Testis (tissue), 3 donors: ENCODE data around the gene PSENEN. TPM values are rescaled to one million over a fixed set of nuclear protein-coding genes. Genes with fewer than 3 reads are reported as not detected.

Source experiments
- DNase-seq: peaks from one replicate; pipeline ENCODE4 v3.0.0-alpha.2; 2019
- H3K27ac ChIP-seq, 2 donors: fragments of 200-600 bp; sonication (generic); one replicate each; pipeline ENCODE4 v1.5.1; 2019
- H3K27me3 ChIP-seq: fragments of 200-600 bp; sonication (generic); one replicate; pipeline ENCODE4 v1.5.1; 2019
- H3K36me3 ChIP-seq: fragments of 200-600 bp; sonication (generic); one replicate; pipeline ENCODE4 v1.5.1; 2017; ENCODE audit warnings: low read depth; ENCODE audit errors: missing control alignments
- H3K4me1 ChIP-seq: fragments of 200-600 bp; sonication (generic); one replicate; pipeline ENCODE4 v1.5.1; 2019
- H3K4me3 ChIP-seq, 2 donors: fragments of 200-600 bp; sonication (generic); one replicate each; pipeline ENCODE4 v1.5.1; 2017 to 2019
- H3K9me3 ChIP-seq: fragments of 200-600 bp; sonication (generic); one replicate; pipeline ENCODE4 v1.5.1; 2017
- POLR2A ChIP-seq: fragments of 450-650 bp; IDR thresholded peaks from one replicate; pipeline ENCODE4 v1.6.1; 2017; ENCODE audit warnings: antibody characterized with exemption, mild to moderate bottlenecking, moderate library complexity
- WGBS, 2 donors: methylation state at CpG; one replicate each; pipeline ENCODE4 v1.1.5; 2018; 5-methylcytosine and 5-hydroxymethylcytosine counted together
- intact Hi-C: fragments of 100-400 bp; cut with DNase I; formaldehyde crosslinking; loops from one replicate; pipeline ENCODE4 v1.15.1; 2023; ENCODE audit warnings: low total_unique reads
- polyA plus RNA-seq: library from polyadenylated mRNA; stranded (reverse); fragments of 350-450 nt; fragmentation: Illumina TruSeq; extraction: RNeasy Lipid Tissue Mini Kit (QIAGEN cat#74804); gene quantifications from one replicate; pipeline ENCODE4 v1.2.3, GENCODE V29; 2014; ENCODE audit warnings: low read depth, low replicate concordance; ENCODE audit not compliant: insufficient read depth
- total RNA-seq, 2 donors: library from RNA; depleted of rRNA; stranded (reverse); fragments of >200 nt; gene quantifications; one replicate each; pipeline ENCODE4 v1.2.3, GENCODE V29; 2016
- TF ChIP-seq, protein P1 (sequence below), 3 experiments: fragments of 450-650 bp in 2 of 3; fragments of 200-600 bp in 1 of 3; sonication (generic) in 1 of 3; IDR thresholded peaks; one replicate each; pipeline ENCODE4 v1.5.1; 2016 to 2019; ENCODE audit warnings: antibody characterized with exemption in 3 of 3, mild to moderate bottlenecking in 2 of 3, moderate library complexity in 1 of 3

The PSENEN gene
- total and polyA plus RNA-seq, 3 donors from 2014 or later, result 100 to 303 (median 121) TPM

DNA sequence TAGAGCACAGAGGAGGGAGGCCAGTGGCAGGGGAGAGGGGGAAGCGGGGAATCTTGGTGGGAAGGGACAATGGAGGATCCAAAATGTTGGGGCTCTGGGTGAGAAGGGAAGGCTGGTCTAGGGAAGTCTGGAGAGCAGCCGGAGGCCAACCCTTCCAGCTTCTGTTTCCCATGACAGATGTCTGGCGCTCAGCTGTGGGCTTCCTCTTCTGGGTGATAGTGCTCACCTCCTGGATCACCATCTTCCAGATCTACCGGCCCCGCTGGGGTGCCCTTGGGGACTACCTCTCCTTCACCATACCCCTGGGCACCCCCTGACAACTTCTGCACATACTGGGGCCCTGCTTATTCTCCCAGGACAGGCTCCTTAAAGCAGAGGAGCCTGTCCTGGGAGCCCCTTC lies 1.1 kb downstream of the PSENEN start:
- no peaks in the 10 kb centered on the region for H3K27me3 ChIP-seq
- peaks cover 16% of the 10 kb centered on the region for H3K4me1 ChIP-seq
- H3K4me3 ChIP-seq, result no peak overlapping the region
- peak overlapping the region in 1 of 2 donors; percentile 100 for H3K27ac ChIP-seq
- no peak for DNase-seq
- WGBS, 2 donors, result 78 to 83% methylated on average over 5 of the region's 5 CpGs
- no peaks in the 10 kb centered on the region for H3K9me3 ChIP-seq
- no peaks in the 10 kb centered on the region for H3K36me3 ChIP-seq
- intact Hi-C loops, result no loop called here
- TF ChIP-seq, protein P1, sequence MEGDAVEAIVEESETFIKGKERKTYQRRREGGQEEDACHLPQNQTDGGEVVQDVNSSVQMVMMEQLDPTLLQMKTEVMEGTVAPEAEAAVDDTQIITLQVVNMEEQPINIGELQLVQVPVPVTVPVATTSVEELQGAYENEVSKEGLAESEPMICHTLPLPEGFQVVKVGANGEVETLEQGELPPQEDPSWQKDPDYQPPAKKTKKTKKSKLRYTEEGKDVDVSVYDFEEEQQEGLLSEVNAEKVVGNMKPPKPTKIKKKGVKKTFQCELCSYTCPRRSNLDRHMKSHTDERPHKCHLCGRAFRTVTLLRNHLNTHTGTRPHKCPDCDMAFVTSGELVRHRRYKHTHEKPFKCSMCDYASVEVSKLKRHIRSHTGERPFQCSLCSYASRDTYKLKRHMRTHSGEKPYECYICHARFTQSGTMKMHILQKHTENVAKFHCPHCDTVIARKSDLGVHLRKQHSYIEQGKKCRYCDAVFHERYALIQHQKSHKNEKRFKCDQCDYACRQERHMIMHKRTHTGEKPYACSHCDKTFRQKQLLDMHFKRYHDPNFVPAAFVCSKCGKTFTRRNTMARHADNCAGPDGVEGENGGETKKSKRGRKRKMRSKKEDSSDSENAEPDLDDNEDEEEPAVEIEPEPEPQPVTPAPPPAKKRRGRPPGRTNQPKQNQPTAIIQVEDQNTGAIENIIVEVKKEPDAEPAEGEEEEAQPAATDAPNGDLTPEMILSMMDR (IDR thresholded peaks at IDR 0.05), result no peak
- TF ChIP-seq POLR2A, result no peak

DNA sequence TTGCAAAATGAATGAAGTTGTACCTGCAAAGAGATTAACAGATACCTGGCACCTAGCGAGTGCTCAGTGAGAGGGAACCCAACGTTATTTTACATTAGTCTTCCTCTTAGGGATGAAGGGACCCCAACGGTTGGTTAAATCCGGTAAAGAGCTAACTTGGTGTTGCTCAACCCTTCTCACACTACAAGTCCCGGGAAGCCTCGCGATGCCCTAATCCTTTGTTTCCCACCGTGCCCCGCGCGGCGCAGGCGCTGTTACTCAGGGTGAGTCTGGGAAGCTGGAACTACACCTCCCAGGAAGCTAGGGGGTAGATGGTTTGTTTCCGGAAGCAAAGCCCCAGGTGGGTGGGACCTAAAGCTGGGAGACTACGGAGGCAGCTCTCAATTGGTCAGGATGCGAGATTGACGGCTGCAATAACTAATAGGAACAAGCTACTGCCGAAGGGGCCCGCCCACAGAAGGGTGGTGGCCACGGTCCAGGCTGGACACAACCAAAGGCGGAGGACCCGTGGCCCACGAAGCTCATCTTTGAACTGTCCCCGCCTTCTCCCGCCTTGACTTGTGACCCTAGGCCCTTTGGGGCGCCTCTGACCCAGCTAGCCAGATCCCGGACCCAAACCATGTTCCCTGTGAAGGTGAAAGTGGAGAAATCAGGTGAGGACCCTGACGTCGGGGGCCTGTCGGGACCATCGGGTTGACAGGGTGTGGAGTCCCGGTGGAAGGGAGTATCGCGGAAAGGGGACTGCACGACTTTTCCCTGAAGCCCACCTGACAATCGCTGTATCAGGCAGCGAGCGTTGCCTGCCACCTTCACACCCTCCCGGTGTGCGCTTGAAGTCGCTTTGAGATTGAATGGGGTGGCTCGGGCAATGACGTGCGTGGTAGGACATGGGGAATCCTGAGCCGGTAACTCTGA lies 2.9 kb downstream of the PSENEN start, which contains the start of gene LIN37:
TSS of gene LIN37 (plus strand) at position 471 of the 915 bp plus-strand sequence. CDS start at position 620, 149 bp downstream.
- no peaks in the 10 kb centered on the region for H3K27me3 ChIP-seq
- no peaks in the 10 kb centered on the region for H3K36me3 ChIP-seq
- WGBS, 2 donors, result 1% methylated on average over 28 to 45 of the region's 45 CpGs
- DNase-seq, result peak; percentile 100
- TF ChIP-seq, protein P1 (IDR thresholded peaks at IDR 0.05), result peak in 2 of 3 experiments; percentile 1 to 15
- peak; percentile 80 for TF ChIP-seq POLR2A
- peak within 1 kb of the TSS; percentile 91 for H3K4me3 ChIP-seq
- peaks cover 16% of the 10 kb centered on the region for H3K4me1 ChIP-seq
- H3K27ac ChIP-seq, result peak within 1 kb of the TSS; percentile 45 to 82
- no peaks in the 10 kb centered on the region for H3K9me3 ChIP-seq
- intact Hi-C loops, result no loop called here

DNA sequence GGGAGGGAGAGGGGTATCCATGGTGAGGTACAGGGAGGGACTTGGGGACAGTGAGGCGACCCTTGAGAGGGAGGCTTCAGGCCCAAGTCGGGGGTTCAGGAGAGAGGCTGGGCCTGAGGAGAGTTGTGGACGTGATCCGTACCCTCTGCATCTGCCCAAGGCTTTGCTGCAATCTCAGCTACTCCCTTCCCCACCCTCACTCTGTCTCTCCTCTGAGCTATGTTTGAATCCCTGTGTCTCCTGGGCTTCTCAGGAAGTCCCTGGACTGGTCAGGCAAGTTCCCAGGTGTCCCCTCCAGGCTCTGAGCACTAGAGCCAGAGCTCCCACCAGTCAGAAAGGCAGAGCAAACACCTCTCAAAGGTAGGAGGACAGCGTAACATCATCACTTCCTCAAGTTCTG lies 4.7 kb downstream of the PSENEN start:
- TF ChIP-seq, protein P1 (IDR thresholded peaks at IDR 0.05), result no peak
- no peak for TF ChIP-seq POLR2A
- H3K27ac ChIP-seq, result no peak overlapping the region
- H3K4me1 ChIP-seq, result peaks cover 20% of the 10 kb centered on the region
- H3K4me3 ChIP-seq, result no peak overlapping the region
- intact Hi-C loops, result no loop called here
- no peaks in the 10 kb centered on the region for H3K9me3 ChIP-seq
- 77 to 80% methylated on average over 4 to 5 of the region's 5 CpGs for WGBS, 2 donors
- no peak for DNase-seq
- H3K27me3 ChIP-seq, result no peaks in the 10 kb centered on the region
- H3K36me3 ChIP-seq, result no peaks in the 10 kb centered on the region

DNA sequence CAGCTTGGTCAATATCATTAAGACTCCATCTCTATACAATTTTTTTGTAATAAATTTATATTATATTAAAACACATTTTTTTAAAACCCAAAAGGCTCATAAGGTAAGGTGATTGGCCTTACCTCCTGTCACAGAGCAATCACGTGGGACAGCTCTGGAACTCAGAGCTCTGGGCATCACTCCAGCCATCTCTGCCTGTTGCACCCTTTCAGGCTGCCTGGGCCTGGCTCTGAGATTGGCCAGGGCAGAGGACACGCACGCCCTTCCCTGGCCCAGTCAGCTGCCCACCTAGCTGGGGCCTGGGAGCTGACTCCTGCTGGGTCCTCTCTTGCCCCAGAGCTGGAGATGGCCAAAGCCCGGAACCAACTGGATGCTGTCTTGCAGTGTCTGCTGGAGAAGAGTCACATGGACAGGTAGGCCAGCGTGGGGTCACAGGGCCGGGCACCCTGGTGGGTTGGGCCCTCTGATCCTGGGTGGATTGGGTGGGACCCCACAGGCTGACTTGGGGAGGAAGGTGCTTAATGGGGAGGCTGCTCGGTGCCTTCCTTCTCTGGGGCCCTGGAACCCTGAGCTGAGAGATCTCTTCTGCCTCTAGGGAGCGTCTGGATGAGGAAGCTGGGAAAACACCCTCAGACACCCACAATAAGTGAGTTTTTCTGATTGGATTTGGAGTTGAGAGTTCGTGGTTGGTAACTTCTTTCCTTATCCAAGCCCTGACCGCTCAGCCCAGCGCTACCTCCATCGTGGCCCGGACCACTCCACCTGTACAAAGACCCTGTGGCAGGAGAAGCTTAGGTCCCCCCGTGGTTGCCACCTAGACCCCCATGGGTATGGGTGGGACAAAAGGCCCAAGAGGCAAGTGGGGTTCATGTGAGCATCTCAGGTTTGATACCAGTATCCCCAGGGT lies 6.6 kb downstream of the PSENEN start:
- Histone ChIP-seq H3K36me3 (no peaks in the 10 kb centered on the region), H3K9me3 (no peaks in the 10 kb centered on the region), H3K27ac (no peak overlapping the region), H3K4me1 (peaks cover 22% of the 10 kb centered on the region), H3K27me3 (no peaks in the 10 kb centered on the region), H3K4me3 (no peak overlapping the region)
- 86 to 90% methylated on average over 10 to 14 of the region's 14 CpGs for WGBS, 2 donors
- TF ChIP-seq POLR2A, result no peak
- TF ChIP-seq, protein P1 (IDR thresholded peaks at IDR 0.05), result no peak
- no peak for DNase-seq
- intact Hi-C loops, result no loop called here
